Measurements from ENCODE around the gene CMC4.

The CMC4 gene

GRCh38 chrX:155055494-155055893, 15.4 kb downstream of the CMC4 start:
- Histone ChIP-seq H3K36me3 (ENCODE audit: insufficient read depth, low read length) (peaks cover 17% of the 10 kb centered on the region; the same call in 1 of the 2 replicates), H2AFZ (ENCODE audit: low read length) (no peak overlapping the region), H3K9me2 (ENCODE audit: low read depth, low read length) (no peaks in the 10 kb centered on the region), H3K27me3 (ENCODE audit: insufficient read depth, low read length) (no peaks in the 10 kb centered on the region), H3K9me3 (ENCODE audit: low read length) (no peaks in the 10 kb centered on the region), H3F3A (ENCODE audit: insufficient read depth, low read length) (no peaks in the 10 kb centered on the region), H3K4me1 (ENCODE audit: insufficient read depth, low read length, severe bottlenecking) (peaks cover 13% of the 10 kb centered on the region), H3K79me2 (ENCODE audit: insufficient read depth, low read length) (no peaks in the 10 kb centered on the region), H3K9ac (ENCODE audit: low read length) (no peak overlapping the region), H3K4me2 (ENCODE audit: low read length) (no peak overlapping the region), H3K4me3 (ENCODE audit: low read depth, low read length, poor library complexity, severe bottlenecking) (no peak overlapping the region), H4K20me1 (ENCODE audit: insufficient read depth, low read length) (no peaks in the 10 kb centered on the region), H3K27ac (ENCODE audit: low read depth, low read length, poor library complexity, severe bottlenecking) (no peak overlapping the region)
- TF ChIP-seq EZH2 (IDR thresholded peaks at IDR 0.05; ENCODE audit: borderline replicate concordance, low read length), result no peak
- no peak for TF ChIP-seq CTCF (IDR thresholded peaks at IDR 0.05; ENCODE audit: low read length)

GRCh38 chrX:155054255-155054654, 16.7 kb downstream of the CMC4 start:
- no peak overlapping the region for H2AFZ ChIP-seq (ENCODE audit: low read length)
- no peaks in the 10 kb centered on the region for H4K20me1 ChIP-seq (ENCODE audit: insufficient read depth, low read length)
- no peak overlapping the region for H3K4me3 ChIP-seq (ENCODE audit: low read depth, low read length, poor library complexity, severe bottlenecking)
- no peak overlapping the region for H3K9ac ChIP-seq (ENCODE audit: low read length)
- no peaks in the 10 kb centered on the region for H3K79me2 ChIP-seq (ENCODE audit: insufficient read depth, low read length)
- H3K4me2 ChIP-seq (ENCODE audit: low read length), result no peak overlapping the region
- H3K9me3 ChIP-seq (ENCODE audit: low read length), result no peaks in the 10 kb centered on the region
- peaks cover 13% of the 10 kb centered on the region for H3K4me1 ChIP-seq (ENCODE audit: insufficient read depth, low read length, severe bottlenecking)
- H3K27ac ChIP-seq (ENCODE audit: low read depth, low read length, poor library complexity, severe bottlenecking), result no peak overlapping the region
- TF ChIP-seq EZH2 (IDR thresholded peaks at IDR 0.05; ENCODE audit: borderline replicate concordance, low read length), result no peak
- TF ChIP-seq CTCF (IDR thresholded peaks at IDR 0.05; ENCODE audit: low read length), result no peak
- H3K9me2 ChIP-seq (ENCODE audit: low read depth, low read length), result no peaks in the 10 kb centered on the region
- H3K36me3 ChIP-seq (ENCODE audit: insufficient read depth, low read length), result peaks cover 6% of the 10 kb centered on the region; the same call in 1 of the 2 replicates
- H3F3A ChIP-seq (ENCODE audit: insufficient read depth, low read length), result no peaks in the 10 kb centered on the region
- H3K27me3 ChIP-seq (ENCODE audit: insufficient read depth, low read length), result no peaks in the 10 kb centered on the region

- H3F3A ChIP-seq (ENCODE audit: insufficient read depth, low read length), result no peaks in the 10 kb centered on the region
- H3K9me3 ChIP-seq (ENCODE audit: low read length), result no peaks in the 10 kb centered on the region
- no peak overlapping the region for H3K4me2 ChIP-seq (ENCODE audit: low read length)
- H3K36me3 ChIP-seq (ENCODE audit: insufficient read depth, low read length), result peaks cover 6% of the 10 kb centered on the region; the same call in 1 of the 2 replicates
- no peaks in the 10 kb centered on the region for H3K79me2 ChIP-seq (ENCODE audit: insufficient read depth, low read length)
- peaks cover 13% of the 10 kb centered on the region for H3K4me1 ChIP-seq (ENCODE audit: insufficient read depth, low read length, severe bottlenecking)
- TF ChIP-seq CTCF (IDR thresholded peaks at IDR 0.05; ENCODE audit: low read length) (no peak), EZH2 (IDR thresholded peaks at IDR 0.05; ENCODE audit: borderline replicate concordance, low read length) (no peak)
- H3K4me3 ChIP-seq (ENCODE audit: low read depth, low read length, poor library complexity, severe bottlenecking), result no peak overlapping the region
- H3K27ac ChIP-seq (ENCODE audit: low read depth, low read length, poor library complexity, severe bottlenecking), result no peak overlapping the region
- H3K9ac ChIP-seq (ENCODE audit: low read length), result no peak overlapping the region
- no peak overlapping the region for H2AFZ ChIP-seq (ENCODE audit: low read length)
- H3K9me2 ChIP-seq (ENCODE audit: low read depth, low read length), result no peaks in the 10 kb centered on the region
- no peaks in the 10 kb centered on the region for H4K20me1 ChIP-seq (ENCODE audit: insufficient read depth, low read length)
- no peaks in the 10 kb centered on the region for H3K27me3 ChIP-seq (ENCODE audit: insufficient read depth, low read length)
These were observed 17.3 kb downstream of the CMC4 start for GRCh38 chrX:155053656-155054055.
